SIG-M5 treated with dmso at 0.1 percent for 504 hours (cell line): ENCODE data around the gene MUS81.

ENCODE experiments used
- DNase-seq: peaks from one replicate; lab custom pipeline; 2025; ENCODE audit not compliant: unreplicated experiment; lab: John Stamatoyannopoulos, UW

The MUS81 gene

GRCh38 chr11:65859812-65860277 lies 388 bp upstream of the MUS81 start:
- peak; percentile 76 for DNase-seq

- DNase-seq = no peak
Observed at GRCh38 chr11:65861165-65861505, 902 bp downstream of the MUS81 start.

- no peak for DNase-seq
Observed at GRCh38 chr11:65861533-65862183, 1.4 kb downstream of the MUS81 start.

GRCh38 chr11:65862191-65862735 lies 2.0 kb downstream of the MUS81 start:
- no peak for DNase-seq

GRCh38 chr11:65862941-65863888 lies 3.0 kb downstream of the MUS81 start:
- no peak for DNase-seq

GRCh38 chr11:65863889-65864705 lies 3.9 kb downstream of the MUS81 start:
- no peak for DNase-seq

GRCh38 chr11:65864706-65865471 lies 4.7 kb downstream of the MUS81 start:
- DNase-seq = no peak

GRCh38 chr11:65865550-65866172 lies 5.4 kb downstream of the MUS81 start:
- no peak for DNase-seq

GRCh38 chr11:65866509-65867283 lies 6.5 kb downstream of the MUS81 start:
- DNase-seq = no peak

- peak; percentile 14 for DNase-seq
Observed at GRCh38 chr11:65867284-65868071, 7.2 kb downstream of the MUS81 start.

GRCh38 chr11:65868076-65868667 lies 7.9 kb downstream of the MUS81 start:
- DNase-seq = no peak

- DNase-seq = no peak
Observed at GRCh38 chr11:65868907-65869306, 8.7 kb downstream of the MUS81 start.

- no peak for DNase-seq
Observed at GRCh38 chr11:65869643-65870306, 9.5 kb downstream of the MUS81 start.

- DNase-seq = no peak
Observed at GRCh38 chr11:65870307-65870658, 10.1 kb downstream of the MUS81 start.

GRCh38 chr11:65870706-65871681 lies 10.8 kb downstream of the MUS81 start:
- no peak for DNase-seq

GRCh38 chr11:65871811-65872548 lies 11.7 kb downstream of the MUS81 start:
- no peak for DNase-seq
